OCI-LY7 (cell line): ENCODE data around the gene SERPINF2.

Experiments used
- EZH2phosphoT487 ChIP-seq: fragments of 200-600 bp; sonication (generic); IDR thresholded peaks from 2 replicates; pipeline ENCODE4 v1.6.1; 2018; ENCODE audit warnings: low read depth, borderline replicate concordance, mild to moderate bottlenecking, mixed run types, antibody characterized with exemption, low read length, moderate library complexity, mixed read lengths
- TF ChIP-seq, protein P1 (sequence below): fragments of 200-600 bp; sonication (generic); conservative IDR thresholded peaks from 2 replicates; pipeline ENCODE4 v1.5.1; 2014; ENCODE audit warnings: mild to moderate bottlenecking, antibody characterized with exemption, low read length, moderate library complexity, mixed read lengths

GRCh38 chr17:1736348-1737281 is 6.1 kb upstream of the SERPINF2 start:
- TF ChIP-seq, protein P1, sequence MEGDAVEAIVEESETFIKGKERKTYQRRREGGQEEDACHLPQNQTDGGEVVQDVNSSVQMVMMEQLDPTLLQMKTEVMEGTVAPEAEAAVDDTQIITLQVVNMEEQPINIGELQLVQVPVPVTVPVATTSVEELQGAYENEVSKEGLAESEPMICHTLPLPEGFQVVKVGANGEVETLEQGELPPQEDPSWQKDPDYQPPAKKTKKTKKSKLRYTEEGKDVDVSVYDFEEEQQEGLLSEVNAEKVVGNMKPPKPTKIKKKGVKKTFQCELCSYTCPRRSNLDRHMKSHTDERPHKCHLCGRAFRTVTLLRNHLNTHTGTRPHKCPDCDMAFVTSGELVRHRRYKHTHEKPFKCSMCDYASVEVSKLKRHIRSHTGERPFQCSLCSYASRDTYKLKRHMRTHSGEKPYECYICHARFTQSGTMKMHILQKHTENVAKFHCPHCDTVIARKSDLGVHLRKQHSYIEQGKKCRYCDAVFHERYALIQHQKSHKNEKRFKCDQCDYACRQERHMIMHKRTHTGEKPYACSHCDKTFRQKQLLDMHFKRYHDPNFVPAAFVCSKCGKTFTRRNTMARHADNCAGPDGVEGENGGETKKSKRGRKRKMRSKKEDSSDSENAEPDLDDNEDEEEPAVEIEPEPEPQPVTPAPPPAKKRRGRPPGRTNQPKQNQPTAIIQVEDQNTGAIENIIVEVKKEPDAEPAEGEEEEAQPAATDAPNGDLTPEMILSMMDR: no peak
- TF ChIP-seq EZH2phosphoT487: no peak
